ENCODE results near the gene TP53I13.

- TF ChIP-seq ZFP3 (CRISPR knock-in tag; IDR thresholded peaks at IDR 0.05) = no peak
- no peak for TF ChIP-seq GLIS3 (CRISPR knock-in tag; IDR thresholded peaks at IDR 0.05)
- no peak for TF ChIP-seq OSR1 (CRISPR knock-in tag; IDR thresholded peaks at IDR 0.05)
- no peak for TF ChIP-seq SNAI2 (CRISPR knock-in tag; IDR thresholded peaks at IDR 0.05)
- no peak for TF ChIP-seq RARB (CRISPR knock-in tag; IDR thresholded peaks at IDR 0.05)
- TF ChIP-seq ARNTL (CRISPR knock-in tag; IDR thresholded peaks at IDR 0.05; ENCODE audit: borderline replicate concordance, low read depth) = no peak
- TF ChIP-seq, protein P1, sequence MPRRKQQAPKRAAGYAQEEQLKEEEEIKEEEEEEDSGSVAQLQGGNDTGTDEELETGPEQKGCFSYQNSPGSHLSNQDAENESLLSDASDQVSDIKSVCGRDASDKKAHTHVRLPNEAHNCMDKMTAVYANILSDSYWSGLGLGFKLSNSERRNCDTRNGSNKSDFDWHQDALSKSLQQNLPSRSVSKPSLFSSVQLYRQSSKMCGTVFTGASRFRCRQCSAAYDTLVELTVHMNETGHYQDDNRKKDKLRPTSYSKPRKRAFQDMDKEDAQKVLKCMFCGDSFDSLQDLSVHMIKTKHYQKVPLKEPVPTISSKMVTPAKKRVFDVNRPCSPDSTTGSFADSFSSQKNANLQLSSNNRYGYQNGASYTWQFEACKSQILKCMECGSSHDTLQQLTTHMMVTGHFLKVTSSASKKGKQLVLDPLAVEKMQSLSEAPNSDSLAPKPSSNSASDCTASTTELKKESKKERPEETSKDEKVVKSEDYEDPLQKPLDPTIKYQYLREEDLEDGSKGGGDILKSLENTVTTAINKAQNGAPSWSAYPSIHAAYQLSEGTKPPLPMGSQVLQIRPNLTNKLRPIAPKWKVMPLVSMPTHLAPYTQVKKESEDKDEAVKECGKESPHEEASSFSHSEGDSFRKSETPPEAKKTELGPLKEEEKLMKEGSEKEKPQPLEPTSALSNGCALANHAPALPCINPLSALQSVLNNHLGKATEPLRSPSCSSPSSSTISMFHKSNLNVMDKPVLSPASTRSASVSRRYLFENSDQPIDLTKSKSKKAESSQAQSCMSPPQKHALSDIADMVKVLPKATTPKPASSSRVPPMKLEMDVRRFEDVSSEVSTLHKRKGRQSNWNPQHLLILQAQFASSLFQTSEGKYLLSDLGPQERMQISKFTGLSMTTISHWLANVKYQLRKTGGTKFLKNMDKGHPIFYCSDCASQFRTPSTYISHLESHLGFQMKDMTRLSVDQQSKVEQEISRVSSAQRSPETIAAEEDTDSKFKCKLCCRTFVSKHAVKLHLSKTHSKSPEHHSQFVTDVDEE (CRISPR knock-in tag; IDR thresholded peaks at IDR 0.05) = no peak
Observed at GRCh38 chr17:29573558-29573869, 5.0 kb downstream of the TP53I13 start.

Measured in SK-N-SH treated with all-trans-retinoic acid at 6 μM for 48 hours (cell line).